ENCODE data around the gene NPHP4. TPM values are rescaled to one million over a fixed set of nuclear protein-coding genes. Genes with fewer than 3 reads are reported as not detected.
A peak's percentile ranks its signal among the peaks of the same experiment; 100 is the strongest.

Gene NPHP4
- total and polyA plus RNA-seq, 9 of the 15 experiments (the other 6 are each of a cell fraction or from before 2014, with no cell fraction given): 0.52 to 26.2 (median 6.7) TPM

GRCh38 chr1:5881526-5882222 lies 110.6 kb downstream of the NPHP4 start:
- no peaks in the 10 kb centered on the region for H3K9me3 ChIP-seq (replicated peaks; ENCODE audit: control insufficient read depth, insufficient read depth, low read depth, low read length)
- H3K4me1 ChIP-seq (replicated peaks in 1 of 2; ENCODE audit: control insufficient read depth in 2 of 2, insufficient read depth in 2 of 2, low read length in 2 of 2): peaks cover 17 to 38% of the 10 kb centered on the region in 2 experiments
- POLR2A ChIA-PET: interaction anchor here (1.0 to 1.2 kb wide), 3 partner anchors 10 to 36 kb away, joined by 3 to 5 read pairs (median 3); no protein-coding TSS in a partner anchor
- peaks cover 17% of the 10 kb centered on the region for H3K9me1 ChIP-seq (ENCODE audit: control insufficient read depth, insufficient read depth, low read length)
- in situ Hi-C loops (cut with MboI) (no loop called here), intact Hi-C loops (cut with micrococcal nuclease) (no loop called here)
- FAIRE-seq: no peak
- peaks cover 43% of the 10 kb centered on the region for H4K20me1 ChIP-seq (replicated peaks; ENCODE audit: control insufficient read depth, insufficient read depth, low read length)
- H3K27ac ChIP-seq (ENCODE audit: extremely low read depth, low read depth, low read length): no peak overlapping the region
- CTCF ChIA-PET (ENCODE audit: low intra/inter-chr PET ratio): no interaction called here
- no peak overlapping the region for H3K4me3 ChIP-seq
- no peak overlapping the region for H3K4me2 ChIP-seq (ENCODE audit: insufficient read depth, low read length)
- no peaks in the 10 kb centered on the region for H3K79me2 ChIP-seq (ENCODE audit: control insufficient read depth, insufficient read depth, low read length)
- WGBS (ENCODE audit: insufficient coverage, low coverage, missing lambda C conversion rate): 92% methylated on average over 17 of the region's 22 CpGs
- TF ChIP-seq SP1 (CRISPR knock-in tag; IDR thresholded peaks at IDR 0.05): no peak
- peak; percentile 46 for TF ChIP-seq NFIC (IDR thresholded peaks at IDR 0.05)
- no peak for TF ChIP-seq PATZ1 (CRISPR knock-in tag; IDR thresholded peaks at IDR 0.05; ENCODE audit: borderline replicate concordance)
- no peak for ATAC-seq
- no peak for DNase-seq (ENCODE audit: extremely low read depth in 1 of 4, low spot score in 3 of 4)
- H3K9ac ChIP-seq (ENCODE audit: insufficient read depth in 1 of 2, low read depth in 2 of 2, low read length in 2 of 2): no peak overlapping the region
- H3K36me3 ChIP-seq (ENCODE audit: control insufficient read depth, insufficient read depth, low read length): peaks cover 26% of the 10 kb centered on the region; the same call in 2 of the 3 replicates
- H2AFZ ChIP-seq (ENCODE audit: low read depth, low read length): no peak overlapping the region
- BruUV-seq (replicated peaks): no TSS peak
- H3K27me3 ChIP-seq (ENCODE audit: control insufficient read depth in 2 of 2, insufficient read depth in 2 of 2, low read length in 2 of 2): no peaks in the 10 kb centered on the region
